HFFc6 (cell line): ENCODE data around the gene COL7A1. TPM values are rescaled to one million over a fixed set of nuclear protein-coding genes. Genes with fewer than 3 reads are reported as not detected.

Experiments used
- DNase-seq: peaks from one replicate; pipeline ENCODE4 v3.0.0-alpha.2; 2018
- H3K27ac Mint-ChIP-seq: 2 replicates; pipeline ENCODE4 v1.8.0; 2020; ENCODE audit warnings: mild to moderate bottlenecking, mixed read lengths
- H3K27me3 Mint-ChIP-seq: 2 replicates; pipeline ENCODE4 v1.8.0; 2021; ENCODE audit warnings: mild to moderate bottlenecking, moderate library complexity, mixed read lengths; ENCODE audit not compliant: insufficient read depth
- H3K36me3 Mint-ChIP-seq: 2 replicates; pipeline ENCODE4 v1.8.0; 2021; ENCODE audit warnings: low read depth, mixed read lengths
- H3K4me1 Mint-ChIP-seq: 2 replicates; pipeline ENCODE4 v1.8.0; 2020; ENCODE audit warnings: low read depth, mixed read lengths
- H3K4me3 Mint-ChIP-seq: 2 replicates; pipeline ENCODE4 v1.8.0; 2020; ENCODE audit warnings: mild to moderate bottlenecking, moderate library complexity, mixed read lengths
- H3K9me3 Mint-ChIP-seq: 2 replicates; pipeline ENCODE4 v1.8.0; 2020; ENCODE audit warnings: mild to moderate bottlenecking, mixed read lengths
- total RNA-seq, 6 experiments: library from RNA; stranded (reverse); fragmentation: NEBNext Ultra II Directional; extraction: Animal tissue kit (Norgen Biotek cat#: 25700); gene quantifications; 2 replicates in 1 of 6; 3 replicates in 5 of 6; pipeline ENCODE4 v1.2.3, GENCODE V29; 2021
- TF ChIP-seq, protein P1 (sequence below): fragments of 200-600 bp; sonication (generic); IDR thresholded peaks from 2 replicates; pipeline ENCODE4 v1.5.0; 2021; ENCODE audit warnings: antibody characterized with exemption, mild to moderate bottlenecking

Gene COL7A1
- total RNA-seq, 6 experiments from 2014 or later = 74.9 to 113 (median 80.8) TPM

DNA sequence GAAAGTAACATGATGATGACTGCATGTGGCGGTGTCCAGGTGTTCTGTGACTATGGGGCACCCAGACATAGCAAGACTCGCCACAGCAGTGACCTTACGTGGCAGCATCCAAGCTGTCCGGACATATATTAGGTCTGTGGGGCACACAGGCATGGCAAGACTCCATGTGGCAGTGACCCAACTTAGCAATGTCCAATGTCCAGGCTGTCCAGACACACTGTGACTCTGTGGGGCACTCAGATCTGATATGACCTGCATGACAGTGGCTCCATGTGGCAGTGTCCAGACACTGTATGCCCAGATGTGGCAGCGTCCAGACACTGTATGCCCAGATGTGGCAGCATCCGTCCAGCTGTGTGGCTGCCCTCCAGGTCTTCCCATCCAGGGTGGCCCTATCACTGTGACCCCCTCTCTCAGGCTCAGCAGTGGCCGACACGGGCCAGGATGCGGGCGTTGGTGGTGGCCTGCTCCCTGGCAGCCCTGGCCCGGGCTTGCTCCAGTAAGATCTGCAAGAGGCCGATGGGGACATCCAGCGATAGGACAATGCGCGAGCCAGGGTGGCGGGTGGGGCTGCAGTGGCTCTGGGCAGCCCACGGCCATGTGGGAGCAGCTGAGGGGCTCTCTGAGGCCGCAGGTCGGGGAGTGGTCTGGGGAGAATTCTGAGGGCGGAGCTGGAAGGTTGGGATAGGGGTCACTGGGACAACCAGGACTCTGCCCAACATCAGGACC is 32.6 kb downstream of the COL7A1 start:
- TF ChIP-seq, protein P1, sequence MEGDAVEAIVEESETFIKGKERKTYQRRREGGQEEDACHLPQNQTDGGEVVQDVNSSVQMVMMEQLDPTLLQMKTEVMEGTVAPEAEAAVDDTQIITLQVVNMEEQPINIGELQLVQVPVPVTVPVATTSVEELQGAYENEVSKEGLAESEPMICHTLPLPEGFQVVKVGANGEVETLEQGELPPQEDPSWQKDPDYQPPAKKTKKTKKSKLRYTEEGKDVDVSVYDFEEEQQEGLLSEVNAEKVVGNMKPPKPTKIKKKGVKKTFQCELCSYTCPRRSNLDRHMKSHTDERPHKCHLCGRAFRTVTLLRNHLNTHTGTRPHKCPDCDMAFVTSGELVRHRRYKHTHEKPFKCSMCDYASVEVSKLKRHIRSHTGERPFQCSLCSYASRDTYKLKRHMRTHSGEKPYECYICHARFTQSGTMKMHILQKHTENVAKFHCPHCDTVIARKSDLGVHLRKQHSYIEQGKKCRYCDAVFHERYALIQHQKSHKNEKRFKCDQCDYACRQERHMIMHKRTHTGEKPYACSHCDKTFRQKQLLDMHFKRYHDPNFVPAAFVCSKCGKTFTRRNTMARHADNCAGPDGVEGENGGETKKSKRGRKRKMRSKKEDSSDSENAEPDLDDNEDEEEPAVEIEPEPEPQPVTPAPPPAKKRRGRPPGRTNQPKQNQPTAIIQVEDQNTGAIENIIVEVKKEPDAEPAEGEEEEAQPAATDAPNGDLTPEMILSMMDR = no peak
- DNase-seq = no peak
- Mint-ChIP-seq H3K27ac (peak overlapping the region; percentile 97), H3K27me3 (peaks cover 13% of the 10 kb centered on the region), H3K4me1 (peaks cover 88% of the 10 kb centered on the region), H3K9me3 (no peaks in the 10 kb centered on the region; the same call in 1 of the 2 replicates), H3K4me3 (no peak overlapping the region), H3K36me3 (peaks cover 16% of the 10 kb centered on the region)

- H3K27ac Mint-ChIP-seq = peak overlapping the region; percentile 95
- H3K4me1 Mint-ChIP-seq = peaks cover 75% of the 10 kb centered on the region
- H3K36me3 Mint-ChIP-seq = peaks cover 11% of the 10 kb centered on the region; the same call in 1 of the 2 replicates
These were observed 33.9 kb downstream of the COL7A1 start for GRCh38 chr3:48561045-48561736.

DNA sequence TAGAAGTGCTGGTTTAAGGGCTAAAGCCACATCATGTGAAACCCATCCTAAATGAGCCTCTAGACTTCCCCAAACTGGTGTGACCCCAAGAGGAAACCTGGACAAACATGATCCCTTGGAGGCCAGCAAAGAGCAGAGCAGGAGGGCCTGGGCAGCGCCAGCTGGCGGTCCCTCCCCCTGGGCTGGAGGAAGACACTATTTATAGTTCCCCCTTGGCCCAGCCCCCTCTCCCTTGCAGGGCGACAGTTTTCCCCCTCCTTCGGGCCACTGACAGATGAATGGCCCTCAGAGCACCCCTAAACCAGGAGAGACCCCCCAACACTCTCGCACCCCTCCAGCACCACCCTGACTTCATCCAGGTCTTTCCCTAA is 34.5 kb downstream of the COL7A1 start:
- peak overlapping the region; percentile 95 for H3K27ac Mint-ChIP-seq
- TF ChIP-seq, protein P1 = no peak
- H3K36me3 Mint-ChIP-seq = peaks cover 11% of the 10 kb centered on the region; the same call in 1 of the 2 replicates
- H3K4me3 Mint-ChIP-seq = peak overlapping the region; percentile 62
- H3K9me3 Mint-ChIP-seq = no peaks in the 10 kb centered on the region; the same call in 1 of the 2 replicates
- H3K4me1 Mint-ChIP-seq = peaks cover 74% of the 10 kb centered on the region
- DNase-seq = no peak
- H3K27me3 Mint-ChIP-seq = peaks cover 13% of the 10 kb centered on the region

More at GRCh38 chr3:48561045-48561736, 33.9 kb downstream of the COL7A1 start:
- DNase-seq = peak; percentile 55
- H3K9me3 Mint-ChIP-seq = no peaks in the 10 kb centered on the region; the same call in 1 of the 2 replicates
- TF ChIP-seq, protein P1 = peak; percentile 60
- H3K27me3 Mint-ChIP-seq = peaks cover 13% of the 10 kb centered on the region
- peak overlapping the region; percentile 62 for H3K4me3 Mint-ChIP-seq

GRCh38 chr3:48558493-48559134 is 36.5 kb downstream of the COL7A1 start:
- peaks cover 10% of the 10 kb centered on the region for H3K27me3 Mint-ChIP-seq
- H3K4me3 Mint-ChIP-seq = no peak overlapping the region
- H3K27ac Mint-ChIP-seq = peak overlapping the region; percentile 95
- TF ChIP-seq, protein P1 = peak; percentile 59; the same call in 1 of the 2 replicates
- DNase-seq = no peak
- peaks cover 4% of the 10 kb centered on the region; the same call in 1 of the 2 replicates for H3K36me3 Mint-ChIP-seq
- H3K9me3 Mint-ChIP-seq = no peaks in the 10 kb centered on the region; the same call in 1 of the 2 replicates
- H3K4me1 Mint-ChIP-seq = peaks cover 63% of the 10 kb centered on the region

DNA sequence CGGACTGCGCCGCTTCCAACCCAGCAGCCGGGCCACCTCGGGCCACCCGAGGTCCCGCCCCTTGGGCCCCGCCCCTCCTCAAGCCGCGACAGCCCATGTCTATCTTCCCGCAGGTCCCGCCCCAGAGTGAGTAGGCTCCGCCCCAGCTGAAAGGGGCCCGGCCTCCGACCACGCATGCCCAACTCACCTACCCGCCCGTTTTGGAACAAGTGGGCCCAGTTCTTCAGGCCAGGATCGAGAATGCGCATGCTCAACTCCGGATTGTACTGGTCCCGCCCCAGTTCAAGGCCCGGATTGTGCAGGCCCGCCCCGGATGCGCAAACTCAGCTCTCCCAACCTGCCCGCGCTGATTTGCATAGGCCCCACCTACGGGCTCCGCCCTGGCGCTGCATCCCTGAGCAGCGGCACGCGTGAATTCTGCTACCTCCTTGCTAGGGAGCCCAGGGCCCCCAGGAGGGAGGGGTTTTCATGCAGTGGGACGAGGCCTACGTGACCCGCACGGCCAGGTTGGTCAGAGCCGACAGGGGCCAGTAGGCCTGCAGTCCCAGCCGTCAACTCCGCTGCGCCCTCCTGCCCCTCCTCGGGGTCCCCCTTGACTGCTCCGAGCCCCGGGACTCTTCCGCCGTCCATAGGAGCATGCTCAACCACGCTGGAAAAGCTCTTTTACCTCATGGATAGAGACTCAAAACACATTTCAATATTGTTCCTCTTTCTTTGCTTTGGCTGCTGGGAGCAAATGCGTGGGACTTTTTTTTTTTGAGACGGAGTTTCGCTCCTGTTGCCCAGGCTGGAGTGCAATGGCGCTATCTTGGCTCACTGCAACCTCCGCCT is 38.1 kb downstream of the COL7A1 start, which contains the start of gene PFKFB4:
PFKFB4 (minus strand) TSS at position 8 of the 831 bp plus-strand sequence. CDS start 26 bp downstream, outside the sequence.
- peak within 1 kb of the TSS; percentile 69 for H3K27ac Mint-ChIP-seq
- H3K36me3 Mint-ChIP-seq = peaks cover 4% of the 10 kb centered on the region; the same call in 1 of the 2 replicates
- H3K4me1 Mint-ChIP-seq = peaks cover 54% of the 10 kb centered on the region
- peak; percentile 99 for DNase-seq
- H3K9me3 Mint-ChIP-seq = no peaks in the 10 kb centered on the region; the same call in 1 of the 2 replicates
- TF ChIP-seq, protein P1 = peak; percentile 49
- peaks cover 10% of the 10 kb centered on the region for H3K27me3 Mint-ChIP-seq
- peak within 1 kb of the TSS; percentile 84 for H3K4me3 Mint-ChIP-seq
